Measurements from ENCODE around the gene PJA1. TPM values are rescaled to one million over a fixed set of nuclear protein-coding genes. Genes with fewer than 3 reads are reported as not detected.

Gene PJA1
- polyA plus RNA-seq, 3 donors: 2.1 to 11.6 (median 8.8) TPM

- Mint-ChIP-seq H3K4me1 (no peaks in the 10 kb centered on the region), H3K27me3 (ENCODE audit: low read depth in 3 of 3) (peaks cover 0 to 4% (median 2%) of the 10 kb centered on the region in 3 donors), H3K4me3 (no peak overlapping the region), H3K36me3 (no peaks in the 10 kb centered on the region), H3K27ac (no peak overlapping the region), H3K9me3 (peaks cover 0 to 3% (median 0%) of the 10 kb centered on the region in 7 donors)
- Histone ChIP-seq H4K20me1 (ENCODE audit: insufficient read depth, low read length) (no peaks in the 10 kb centered on the region), H3K4me2 (replicated peaks; ENCODE audit: extremely low read depth, low read length, poor library complexity, severe bottlenecking) (no peak overlapping the region), H3K9me3 (replicated peaks in 1 of 2; ENCODE audit: control insufficient read depth in 1 of 2, insufficient read depth in 1 of 2, low read length in 2 of 2) (no peaks in the 10 kb centered on the region), H3K9ac (ENCODE audit: insufficient read depth, low read length, poor library complexity, severe bottlenecking) (no peak overlapping the region), H3K27ac (ENCODE audit: low read depth in 1 of 2, low read length in 2 of 2) (no peak overlapping the region), H2AFZ (ENCODE audit: insufficient read depth, low read depth, low read length, poor library complexity, severe bottlenecking) (no peak overlapping the region), H3K4me1 (ENCODE audit: control insufficient read depth in 1 of 2, insufficient read depth in 2 of 2, low read length in 2 of 2) (no peaks in the 10 kb centered on the region), H3K4me3 (replicated peaks in 1 of 3; ENCODE audit: low read depth in 2 of 3, low read length in 3 of 3) (no peak overlapping the region), H3K36me3 (replicated peaks in 1 of 2; ENCODE audit: control insufficient read depth in 1 of 2, insufficient read depth in 2 of 2, low read length in 2 of 2) (no peaks in the 10 kb centered on the region), H3K27me3 (ENCODE audit: control insufficient read depth in 2 of 2, insufficient read depth in 2 of 2, low read length in 2 of 2) (no peaks in the 10 kb centered on the region), H3K79me2 (ENCODE audit: insufficient read depth, low read length) (no peaks in the 10 kb centered on the region)
- intact Hi-C loops (cut with micrococcal nuclease): no loop called here
- no peak for TF ChIP-seq CTCF (IDR thresholded peaks at IDR 0.05)
- no peak for DNase-seq
- no CpG with 5 or more reads among the region's 3 CpGs for WGBS (ENCODE audit: insufficient coverage)
Measured at GRCh38 chrX:69196666-69197065, 31.4 kb upstream of the PJA1 start.

- Histone ChIP-seq H3K27ac (ENCODE audit: low read depth in 1 of 2, low read length in 2 of 2) (no peak overlapping the region), H2AFZ (ENCODE audit: insufficient read depth, low read depth, low read length, poor library complexity, severe bottlenecking) (no peak overlapping the region), H3K4me2 (replicated peaks; ENCODE audit: extremely low read depth, low read length, poor library complexity, severe bottlenecking) (no peak overlapping the region), H3K4me3 (replicated peaks in 1 of 3; ENCODE audit: low read depth in 2 of 3, low read length in 3 of 3) (no peak overlapping the region), H3K79me2 (ENCODE audit: insufficient read depth, low read length) (no peaks in the 10 kb centered on the region), H3K27me3 (ENCODE audit: control insufficient read depth in 2 of 2, insufficient read depth in 2 of 2, low read length in 2 of 2) (no peaks in the 10 kb centered on the region), H3K4me1 (ENCODE audit: control insufficient read depth in 1 of 2, insufficient read depth in 2 of 2, low read length in 2 of 2) (no peaks in the 10 kb centered on the region), H3K9me3 (replicated peaks in 1 of 2; ENCODE audit: control insufficient read depth in 1 of 2, insufficient read depth in 1 of 2, low read length in 2 of 2) (no peaks in the 10 kb centered on the region), H3K9ac (ENCODE audit: insufficient read depth, low read length, poor library complexity, severe bottlenecking) (no peak overlapping the region), H4K20me1 (ENCODE audit: insufficient read depth, low read length) (no peaks in the 10 kb centered on the region), H3K36me3 (replicated peaks in 1 of 2; ENCODE audit: control insufficient read depth in 1 of 2, insufficient read depth in 2 of 2, low read length in 2 of 2) (no peaks in the 10 kb centered on the region)
- no peak for TF ChIP-seq CTCF (IDR thresholded peaks at IDR 0.05)
- 100% methylated on average over 1 of the region's 3 CpGs for whole genome bisulfite sequencing (ENCODE audit: insufficient coverage)
- no peak overlapping the region for H3K4me3 Mint-ChIP-seq
- no peak overlapping the region for H3K27ac Mint-ChIP-seq
- peaks cover 0 to 3% (median 0%) of the 10 kb centered on the region in 7 donors for H3K9me3 Mint-ChIP-seq
- H3K36me3 Mint-ChIP-seq: no peaks in the 10 kb centered on the region
- H3K4me1 Mint-ChIP-seq: no peaks in the 10 kb centered on the region
- intact Hi-C loops (cut with micrococcal nuclease): no loop called here
- no peak for DNase-seq
- peaks cover 0 to 7% (median 3%) of the 10 kb centered on the region in 3 donors for H3K27me3 Mint-ChIP-seq (ENCODE audit: low read depth in 3 of 3)
Measured at GRCh38 chrX:69195810-69196209, 30.6 kb upstream of the PJA1 start.
